ENCODE data around the gene CRYGN. TPM values are rescaled to one million over a fixed set of nuclear protein-coding genes. Genes with fewer than 3 reads are reported as not detected.

The CRYGN gene
- total RNA-seq, 1 donor from 2014 or later = 0.41 TPM

GRCh38 chr7:151444632-151445031, 4.7 kb upstream of the CRYGN start:
- no peaks in the 10 kb centered on the region for H3K36me3 ChIP-seq
- intact Hi-C loops (cut with micrococcal nuclease) = loop anchor here (5.0 to 10.0 kb wide), 2 partner anchors 80 to 313 kb away; no protein-coding TSS in a partner anchor
- no peak overlapping the region for H3K4me3 ChIP-seq
- peaks cover 10% of the 10 kb centered on the region for H3K27me3 ChIP-seq (ENCODE audit: low read depth)
- H3K9me3 ChIP-seq (replicated peaks) = no peaks in the 10 kb centered on the region
- no peak overlapping the region for H3K27ac ChIP-seq (replicated peaks)
- no peak for TF ChIP-seq CTCF (IDR thresholded peaks at IDR 0.05; ENCODE audit: borderline replicate concordance)
- DNase-seq = no peak
- H3K4me1 ChIP-seq = peaks cover 16% of the 10 kb centered on the region

GRCh38 chr7:151442776-151443496, 3.0 kb upstream of the CRYGN start:
- peaks cover 10% of the 10 kb centered on the region for H3K4me1 ChIP-seq
- no peak overlapping the region for H3K4me3 ChIP-seq
- TF ChIP-seq CTCF (IDR thresholded peaks at IDR 0.05; ENCODE audit: borderline replicate concordance) = no peak
- H3K27me3 ChIP-seq (ENCODE audit: low read depth) = peaks cover 27% of the 10 kb centered on the region
- H3K27ac ChIP-seq (replicated peaks) = no peak overlapping the region
- H3K36me3 ChIP-seq = no peaks in the 10 kb centered on the region
- intact Hi-C loops (cut with micrococcal nuclease) = loop anchor here (10.0 kb wide), 1 partner anchor 78 kb away; no protein-coding TSS in a partner anchor
- H3K9me3 ChIP-seq (replicated peaks) = no peaks in the 10 kb centered on the region
- DNase-seq = no peak

- no peak overlapping the region for H3K4me3 ChIP-seq
- H3K27ac ChIP-seq (replicated peaks) = no peak overlapping the region
- H3K4me1 ChIP-seq = peaks cover 17% of the 10 kb centered on the region
- TF ChIP-seq CTCF (IDR thresholded peaks at IDR 0.05; ENCODE audit: borderline replicate concordance) = no peak
- H3K36me3 ChIP-seq = no peaks in the 10 kb centered on the region
- H3K9me3 ChIP-seq (replicated peaks) = no peaks in the 10 kb centered on the region
- H3K27me3 ChIP-seq (ENCODE audit: low read depth) = peaks cover 38% of the 10 kb centered on the region
- no peak for DNase-seq
- intact Hi-C loops (cut with micrococcal nuclease) = loop anchor here (10.0 kb wide), 1 partner anchor 76 kb away; no protein-coding TSS in a partner anchor
Measured at GRCh38 chr7:151440799-151441445, 981 bp upstream of the CRYGN start.

- peak overlapping the region; percentile 54 for H3K4me3 ChIP-seq
- H3K27me3 ChIP-seq (ENCODE audit: low read depth) = peaks cover 38% of the 10 kb centered on the region
- DNase-seq = no peak
- peaks cover 17% of the 10 kb centered on the region for H3K4me1 ChIP-seq
- intact Hi-C loops (cut with micrococcal nuclease) = no loop called here
- no peaks in the 10 kb centered on the region for H3K36me3 ChIP-seq
- no peaks in the 10 kb centered on the region for H3K9me3 ChIP-seq (replicated peaks)
- H3K27ac ChIP-seq (replicated peaks) = no peak overlapping the region
- TF ChIP-seq CTCF (IDR thresholded peaks at IDR 0.05; ENCODE audit: borderline replicate concordance) = no peak
Measured at GRCh38 chr7:151438864-151439601, 908 bp downstream of the CRYGN start.

- no peak for TF ChIP-seq CTCF (IDR thresholded peaks at IDR 0.05; ENCODE audit: borderline replicate concordance)
- Histone ChIP-seq H3K27me3 (ENCODE audit: low read depth) (peaks cover 38% of the 10 kb centered on the region), H3K27ac (replicated peaks) (no peak overlapping the region), H3K9me3 (replicated peaks) (no peaks in the 10 kb centered on the region), H3K4me3 (no peak overlapping the region), H3K36me3 (no peaks in the 10 kb centered on the region), H3K4me1 (peaks cover 17% of the 10 kb centered on the region)
- intact Hi-C loops (cut with micrococcal nuclease) = no loop called here
- DNase-seq = no peak
Measured at GRCh38 chr7:151437866-151438516, 1.9 kb downstream of the CRYGN start.
